ENCODE data around the gene LCNL1.
"Not testable (repeated sequence)": the region's sequence is repeated elsewhere in the genome, so short reads cannot be mapped to it uniquely, and the experiment has no call there.

LCNL1 gene

DNA sequence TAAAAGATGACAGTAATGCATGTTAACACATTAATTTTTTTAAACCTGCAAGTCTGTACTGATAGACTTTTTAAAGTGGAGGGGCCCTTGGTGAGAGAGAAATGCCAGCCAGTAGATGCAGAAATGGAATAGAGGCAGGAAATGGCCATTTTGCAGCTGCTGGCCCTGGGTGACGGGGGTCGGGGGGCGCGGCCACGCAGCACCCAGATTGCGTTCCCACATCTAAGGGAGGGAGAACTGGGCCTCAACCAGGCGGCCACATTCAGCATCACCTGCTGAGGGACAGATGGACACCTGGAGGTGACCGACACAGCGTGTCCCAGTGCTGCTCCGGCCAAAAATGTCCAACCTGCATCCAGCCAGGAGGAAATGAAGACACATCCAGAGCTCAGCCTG, 19.9 kb downstream of the LCNL1 start:
- DNase-seq (ENCODE audit: low read depth): no peak
- H3K4me1 ChIP-seq (ENCODE audit: control insufficient read depth, insufficient read depth, low read length): peaks cover 21% of the 10 kb centered on the region
- H3K36me3 ChIP-seq (ENCODE audit: control insufficient read depth, insufficient read depth, low read length, severe bottlenecking): no peaks in the 10 kb centered on the region
- H3K27me3 ChIP-seq (replicated peaks; ENCODE audit: control insufficient read depth, insufficient read depth, low read length): no peaks in the 10 kb centered on the region
- no peak overlapping the region for H3K4me3 ChIP-seq (ENCODE audit: low read length)
- H3K9ac ChIP-seq (ENCODE audit: low read length): no peak overlapping the region
- H3K9me3 ChIP-seq (ENCODE audit: control insufficient read depth, low read length): no peaks in the 10 kb centered on the region

DNA sequence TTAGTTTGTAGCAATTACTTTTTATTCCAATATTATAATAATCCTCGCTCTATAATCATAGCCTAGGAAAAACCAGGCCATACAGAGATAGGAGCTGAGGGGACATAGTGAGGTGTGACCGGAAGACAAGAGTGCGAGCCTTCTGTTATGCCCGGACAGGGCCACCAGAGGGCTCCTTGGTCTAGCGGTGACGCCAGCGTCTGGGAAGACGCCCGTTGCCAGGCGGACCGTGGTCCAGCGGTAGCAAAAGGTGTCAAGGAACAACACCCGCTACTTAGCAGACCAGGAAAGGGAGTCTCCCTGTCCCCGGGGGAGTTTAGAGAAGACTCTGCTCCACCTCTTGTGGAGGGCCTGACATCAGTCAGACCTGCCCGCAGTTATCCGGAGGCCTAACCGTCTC, 21.5 kb downstream of the LCNL1 start:
- not testable (repeated sequence) for H3K9me3 ChIP-seq (ENCODE audit: control insufficient read depth, low read length); H3K27me3 ChIP-seq (replicated peaks; ENCODE audit: control insufficient read depth, insufficient read depth, low read length); H3K4me3 ChIP-seq (ENCODE audit: low read length); DNase-seq (ENCODE audit: low read depth); H3K9ac ChIP-seq (ENCODE audit: low read length); H3K36me3 ChIP-seq (ENCODE audit: control insufficient read depth, insufficient read depth, low read length, severe bottlenecking)
- peaks cover 11% of the 10 kb centered on the region for H3K4me1 ChIP-seq (ENCODE audit: control insufficient read depth, insufficient read depth, low read length)

DNA sequence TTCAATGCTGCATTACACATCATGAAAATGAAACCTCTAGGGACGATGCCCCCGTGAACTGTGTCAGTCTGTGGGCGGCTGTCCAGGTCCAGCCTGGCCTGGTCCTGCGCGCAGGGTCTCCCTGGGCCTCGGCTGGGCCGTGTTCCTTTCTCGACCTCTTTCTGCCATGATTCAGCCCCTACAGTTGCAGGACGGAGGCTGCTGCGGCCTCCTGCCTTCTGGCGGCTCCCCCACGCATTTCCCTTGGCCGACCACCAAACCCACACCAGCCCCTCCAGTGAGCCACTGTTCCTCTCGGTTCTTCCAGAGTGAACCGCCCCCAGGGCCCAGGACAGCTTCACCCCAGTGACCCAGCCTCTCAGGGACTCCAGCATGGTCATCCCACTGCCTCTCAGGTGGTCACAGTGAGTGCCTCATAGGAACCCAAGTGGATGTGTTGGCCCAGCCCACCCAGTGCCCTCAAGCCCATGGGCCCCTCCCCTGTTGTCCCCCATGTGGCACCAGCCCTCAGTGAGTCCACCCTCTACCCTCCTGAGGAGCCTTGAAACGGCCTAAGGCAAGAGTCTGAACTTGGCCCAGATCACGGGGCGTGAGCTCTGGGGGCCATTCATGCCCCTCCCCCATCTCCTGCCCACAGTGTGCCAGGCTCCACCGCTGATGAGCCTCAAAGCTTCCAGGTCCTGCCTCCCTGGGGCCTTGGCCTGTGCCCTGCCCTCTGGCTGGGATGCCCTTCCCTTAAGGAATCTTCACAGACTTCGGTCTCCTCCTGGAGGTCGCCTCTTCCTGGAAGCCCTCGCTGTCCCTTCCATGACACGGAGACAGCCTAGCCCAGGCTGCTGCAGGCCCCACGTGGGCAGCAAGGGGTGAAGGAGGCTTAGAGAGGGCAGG, 23.6 kb downstream of the LCNL1 start:
- DNase-seq (ENCODE audit: low read depth): no peak
- peaks cover 6% of the 10 kb centered on the region for H3K36me3 ChIP-seq (ENCODE audit: control insufficient read depth, insufficient read depth, low read length, severe bottlenecking)
- H3K4me1 ChIP-seq (ENCODE audit: control insufficient read depth, insufficient read depth, low read length): no peaks in the 10 kb centered on the region
- no peaks in the 10 kb centered on the region for H3K27me3 ChIP-seq (replicated peaks; ENCODE audit: control insufficient read depth, insufficient read depth, low read length)
- H3K9ac ChIP-seq (ENCODE audit: low read length): no peak overlapping the region
- H3K4me3 ChIP-seq (ENCODE audit: low read length): no peak overlapping the region
- H3K9me3 ChIP-seq (ENCODE audit: control insufficient read depth, low read length): no peaks in the 10 kb centered on the region

DNA sequence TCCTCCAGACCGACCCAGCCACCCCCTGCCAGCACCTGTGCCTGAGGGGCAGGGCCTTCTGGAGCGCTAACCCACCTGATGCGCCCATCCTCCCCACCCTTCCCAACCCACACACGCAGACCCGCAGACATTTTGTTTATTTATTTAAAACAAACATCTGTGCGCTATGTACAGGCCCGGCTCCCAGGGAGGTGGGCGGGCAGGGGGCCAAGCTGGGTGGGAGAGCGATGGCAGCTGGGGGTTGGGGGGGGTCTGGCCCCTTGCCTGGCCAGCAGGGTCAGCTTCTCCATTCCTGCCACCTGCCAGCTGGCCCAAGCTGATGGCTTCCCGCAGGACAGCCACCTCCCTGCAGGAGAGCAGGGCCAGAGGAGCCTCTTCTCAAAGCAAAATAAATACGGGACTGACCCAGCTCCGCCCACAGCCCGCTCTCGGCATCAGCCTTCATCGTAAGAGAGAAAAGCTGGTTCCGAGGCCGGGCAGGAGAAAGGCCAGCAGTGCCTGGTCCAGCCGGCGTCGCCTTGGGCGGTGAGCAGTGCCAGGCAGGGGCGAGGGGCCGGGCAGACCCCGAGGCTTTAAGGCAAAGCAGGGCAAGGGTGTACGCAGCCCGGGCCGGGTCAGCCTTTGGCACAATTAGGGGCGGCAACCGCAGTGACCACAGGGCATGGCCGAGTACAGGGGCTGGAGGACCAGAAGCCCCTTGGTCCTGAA, 24.5 kb downstream of the LCNL1 start:
- DNase-seq (ENCODE audit: low read depth): no peak
- no peak overlapping the region for H3K4me3 ChIP-seq (ENCODE audit: low read length)

DNA sequence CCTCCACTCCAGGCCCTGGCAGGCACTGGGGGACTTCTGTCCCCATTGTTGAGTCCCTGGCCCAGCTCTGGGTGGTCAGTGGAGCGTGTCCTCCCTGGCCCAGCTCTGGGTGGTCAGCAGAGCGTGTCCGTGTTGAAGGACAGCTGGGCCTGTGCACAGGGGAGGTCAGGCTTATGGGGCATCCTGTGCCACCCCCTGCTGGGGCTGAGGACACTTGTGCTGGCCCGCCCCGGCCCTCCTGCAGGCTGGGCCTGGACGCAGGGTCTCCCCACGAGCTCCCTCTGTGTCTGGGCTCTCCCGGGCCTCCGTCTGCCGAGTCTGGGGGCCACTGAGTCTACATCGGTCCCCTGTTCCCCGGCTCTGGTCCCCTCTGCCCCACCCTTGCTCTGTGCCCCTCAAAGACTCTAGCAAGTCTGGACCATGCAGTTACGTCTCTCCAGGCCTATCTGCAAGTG, 25.1 kb downstream of the LCNL1 start:
- no peak overlapping the region for H3K9ac ChIP-seq (ENCODE audit: low read length)
- H3K9me3 ChIP-seq (ENCODE audit: control insufficient read depth, low read length): no peaks in the 10 kb centered on the region
- H3K27me3 ChIP-seq (replicated peaks; ENCODE audit: control insufficient read depth, insufficient read depth, low read length): no peaks in the 10 kb centered on the region
- no peak for DNase-seq (ENCODE audit: low read depth)
- H3K36me3 ChIP-seq (ENCODE audit: control insufficient read depth, insufficient read depth, low read length, severe bottlenecking): peaks cover 9% of the 10 kb centered on the region
- H3K4me3 ChIP-seq (ENCODE audit: low read length): no peak overlapping the region
- no peaks in the 10 kb centered on the region for H3K4me1 ChIP-seq (ENCODE audit: control insufficient read depth, insufficient read depth, low read length)

More for the DNA sequence above, 24.5 kb downstream of the LCNL1 start:
- Histone ChIP-seq H3K9me3 (ENCODE audit: control insufficient read depth, low read length) (no peaks in the 10 kb centered on the region), H3K27me3 (replicated peaks; ENCODE audit: control insufficient read depth, insufficient read depth, low read length) (no peaks in the 10 kb centered on the region), H3K36me3 (ENCODE audit: control insufficient read depth, insufficient read depth, low read length, severe bottlenecking) (peaks cover 6% of the 10 kb centered on the region), H3K4me1 (ENCODE audit: control insufficient read depth, insufficient read depth, low read length) (no peaks in the 10 kb centered on the region), H3K9ac (ENCODE audit: low read length) (no peak overlapping the region)

DNA sequence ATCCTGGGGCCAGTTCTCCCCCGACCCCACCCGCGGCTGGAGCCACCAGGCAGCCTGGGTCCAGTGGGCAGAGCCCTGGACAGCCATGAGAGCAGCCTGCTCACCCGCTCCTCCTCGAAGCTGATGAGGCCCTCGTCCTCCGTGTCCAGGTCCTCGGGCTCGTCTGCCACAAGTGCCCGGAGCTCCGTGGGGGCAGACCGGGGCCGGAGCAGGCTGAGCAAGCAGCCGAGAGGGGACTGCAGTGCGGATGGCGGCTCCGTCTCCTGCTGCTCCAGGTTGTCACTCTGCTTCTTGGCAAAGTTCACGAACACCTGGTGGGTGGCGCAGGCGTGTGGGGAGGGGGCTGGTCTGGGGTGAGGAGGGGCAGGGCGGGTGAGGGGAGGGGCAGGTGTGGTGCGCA, 25.5 kb downstream of the LCNL1 start:
- Histone ChIP-seq H3K9ac (ENCODE audit: low read length) (no peak overlapping the region), H3K4me3 (ENCODE audit: low read length) (no peak overlapping the region), H3K4me1 (ENCODE audit: control insufficient read depth, insufficient read depth, low read length) (no peaks in the 10 kb centered on the region), H3K9me3 (ENCODE audit: control insufficient read depth, low read length) (no peaks in the 10 kb centered on the region), H3K27me3 (replicated peaks; ENCODE audit: control insufficient read depth, insufficient read depth, low read length) (no peaks in the 10 kb centered on the region), H3K36me3 (ENCODE audit: control insufficient read depth, insufficient read depth, low read length, severe bottlenecking) (peaks cover 9% of the 10 kb centered on the region)
- no peak for DNase-seq (ENCODE audit: low read depth)

DNA sequence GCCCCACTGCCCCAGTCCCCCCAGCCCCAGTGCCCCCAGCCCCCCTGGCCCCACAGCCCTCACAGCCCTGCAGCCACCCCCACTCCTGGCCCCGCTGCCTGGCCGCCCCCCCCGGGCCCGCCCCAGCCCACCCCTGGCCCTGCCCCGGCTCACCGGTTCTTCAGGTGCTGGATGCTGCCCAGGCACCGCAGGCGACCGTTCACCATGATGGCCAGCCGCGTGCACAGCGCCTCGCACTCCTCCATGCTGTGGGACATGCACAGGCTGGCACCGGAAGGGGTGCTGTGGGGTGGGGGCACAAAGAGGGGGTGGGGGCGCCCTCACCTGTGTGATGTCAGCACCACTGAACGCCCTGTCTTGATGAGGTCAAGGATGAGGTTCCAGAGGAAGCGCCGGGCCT, 26.4 kb downstream of the LCNL1 start:
- no peaks in the 10 kb centered on the region for H3K9me3 ChIP-seq (ENCODE audit: control insufficient read depth, low read length)
- DNase-seq (ENCODE audit: low read depth): no peak
- no peaks in the 10 kb centered on the region for H3K4me1 ChIP-seq (ENCODE audit: control insufficient read depth, insufficient read depth, low read length)
- no peak overlapping the region for H3K4me3 ChIP-seq (ENCODE audit: low read length)
- no peak overlapping the region for H3K9ac ChIP-seq (ENCODE audit: low read length)
- H3K36me3 ChIP-seq (ENCODE audit: control insufficient read depth, insufficient read depth, low read length, severe bottlenecking): peaks cover 9% of the 10 kb centered on the region
- H3K27me3 ChIP-seq (replicated peaks; ENCODE audit: control insufficient read depth, insufficient read depth, low read length): no peaks in the 10 kb centered on the region

DNA sequence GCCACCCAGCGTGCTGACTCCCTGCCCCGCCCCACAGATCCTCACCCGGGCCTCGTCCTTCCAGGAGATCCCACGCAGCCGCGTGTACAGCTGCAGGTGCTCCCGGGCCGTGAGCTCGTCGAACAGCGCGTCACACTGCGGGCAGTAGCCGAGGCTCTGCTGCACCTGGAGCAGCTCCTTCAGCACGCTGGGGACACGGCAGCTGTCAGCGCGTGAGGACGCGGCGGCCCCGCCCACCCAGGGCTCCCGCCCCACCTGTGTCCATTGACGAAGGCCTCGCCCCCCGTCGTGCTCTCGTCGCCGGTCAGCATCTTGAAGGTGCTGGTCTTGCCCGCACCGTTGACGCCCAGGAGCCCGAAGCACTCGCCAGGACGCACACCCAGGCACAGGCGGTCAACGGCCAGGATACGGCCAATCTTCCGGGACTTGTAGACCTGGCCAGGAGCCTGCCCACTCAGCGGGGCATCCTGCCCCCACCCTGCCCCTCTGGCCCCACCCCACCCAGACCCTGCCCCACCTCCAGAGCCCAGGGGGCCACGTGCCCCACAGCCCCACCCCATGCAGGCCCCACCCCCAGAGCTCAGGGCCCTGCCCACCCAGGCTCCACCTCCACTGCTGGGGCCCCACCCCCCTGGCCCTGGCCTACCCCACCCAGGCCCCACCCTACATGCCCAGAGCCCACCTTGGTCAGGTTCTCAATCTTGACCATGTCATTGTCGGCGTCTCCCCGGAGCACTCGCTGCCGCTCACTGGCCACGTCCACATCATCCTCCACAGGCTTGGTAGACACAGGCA, 27.3 kb downstream of the LCNL1 start:
- H3K4me1 ChIP-seq (ENCODE audit: control insufficient read depth, insufficient read depth, low read length): no peaks in the 10 kb centered on the region
- no peak for DNase-seq (ENCODE audit: low read depth)
- H3K27me3 ChIP-seq (replicated peaks; ENCODE audit: control insufficient read depth, insufficient read depth, low read length): no peaks in the 10 kb centered on the region
- no peak overlapping the region for H3K9ac ChIP-seq (ENCODE audit: low read length)
- no peaks in the 10 kb centered on the region for H3K9me3 ChIP-seq (ENCODE audit: control insufficient read depth, low read length)
- peaks cover 13% of the 10 kb centered on the region for H3K36me3 ChIP-seq (ENCODE audit: control insufficient read depth, insufficient read depth, low read length, severe bottlenecking)
- no peak overlapping the region for H3K4me3 ChIP-seq (ENCODE audit: low read length)

DNA sequence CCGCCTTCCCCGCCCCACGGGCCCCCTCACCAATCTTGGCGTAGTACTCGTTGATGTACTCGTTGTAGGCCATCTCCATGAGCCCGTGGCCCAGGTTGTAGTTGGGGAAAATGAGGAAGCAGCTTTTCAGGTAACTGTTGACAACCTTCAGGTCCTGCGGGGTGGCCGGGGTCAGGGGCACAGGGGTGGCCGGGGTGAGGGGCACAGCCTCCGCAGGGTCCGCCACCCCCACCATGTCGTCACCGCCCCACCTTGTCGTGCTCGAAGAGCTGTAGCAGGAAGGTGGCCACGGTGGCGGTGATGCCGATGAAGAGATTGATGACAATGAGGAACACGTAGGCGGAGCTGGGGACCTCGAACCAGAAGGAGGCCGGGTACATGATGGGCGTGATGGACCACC, 28.4 kb downstream of the LCNL1 start:
- H3K36me3 ChIP-seq (ENCODE audit: control insufficient read depth, insufficient read depth, low read length, severe bottlenecking): peaks cover 21% of the 10 kb centered on the region
- no peaks in the 10 kb centered on the region for H3K27me3 ChIP-seq (replicated peaks; ENCODE audit: control insufficient read depth, insufficient read depth, low read length)
- no peak overlapping the region for H3K9ac ChIP-seq (ENCODE audit: low read length)
- H3K4me1 ChIP-seq (ENCODE audit: control insufficient read depth, insufficient read depth, low read length): no peaks in the 10 kb centered on the region
- DNase-seq (ENCODE audit: low read depth): no peak
- H3K9me3 ChIP-seq (ENCODE audit: control insufficient read depth, low read length): no peaks in the 10 kb centered on the region
- no peak overlapping the region for H3K4me3 ChIP-seq (ENCODE audit: low read length)

DNA sequence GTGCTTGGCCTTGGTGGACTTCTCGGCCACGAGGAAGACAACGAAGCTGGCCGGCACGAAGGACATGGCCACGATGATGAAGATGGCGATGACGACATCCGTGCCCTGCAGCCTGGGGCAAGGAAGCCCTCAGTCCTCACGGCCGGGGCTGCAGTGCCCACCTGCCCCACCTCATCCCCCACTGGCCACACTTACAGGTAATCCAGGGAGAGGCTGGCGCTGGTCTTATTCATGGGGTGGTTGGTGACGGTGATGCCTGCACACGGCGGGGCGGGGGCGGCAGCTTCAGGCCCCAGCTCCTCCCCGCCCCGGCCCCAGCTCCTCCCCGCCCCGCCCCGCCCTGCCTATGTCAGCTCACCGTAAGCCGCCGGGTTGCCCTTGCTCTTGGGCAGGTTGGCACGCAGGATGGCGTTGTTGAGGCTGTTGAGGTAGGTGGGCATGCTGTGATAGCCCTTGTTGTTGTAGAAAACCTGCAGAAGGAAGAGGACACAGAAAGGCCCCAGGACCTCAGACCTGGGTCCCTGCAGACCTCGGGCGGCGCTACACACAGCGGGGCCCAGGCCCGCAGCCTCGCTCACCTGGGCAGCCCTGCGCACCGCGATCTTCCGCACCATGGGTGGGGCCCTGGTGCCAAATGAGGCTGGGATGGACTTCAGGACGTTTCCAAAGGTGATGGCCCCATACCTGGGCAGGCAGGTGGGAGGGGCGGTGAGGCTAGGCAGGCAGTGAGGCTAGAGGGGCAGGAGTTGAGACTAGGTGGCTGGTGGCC, 29.3 kb downstream of the LCNL1 start:
- H3K9ac ChIP-seq (ENCODE audit: low read length): no peak overlapping the region
- H3K9me3 ChIP-seq (ENCODE audit: control insufficient read depth, low read length): no peaks in the 10 kb centered on the region
- H3K4me3 ChIP-seq (ENCODE audit: low read length): no peak overlapping the region
- DNase-seq (ENCODE audit: low read depth): no peak
- H3K4me1 ChIP-seq (ENCODE audit: control insufficient read depth, insufficient read depth, low read length): no peaks in the 10 kb centered on the region
- no peaks in the 10 kb centered on the region for H3K27me3 ChIP-seq (replicated peaks; ENCODE audit: control insufficient read depth, insufficient read depth, low read length)
- peaks cover 29% of the 10 kb centered on the region for H3K36me3 ChIP-seq (ENCODE audit: control insufficient read depth, insufficient read depth, low read length, severe bottlenecking)

All from adipocyte (in vitro differentiated cells).